ENCODE measurements around the gene NOTO.

Gene NOTO

DNA sequence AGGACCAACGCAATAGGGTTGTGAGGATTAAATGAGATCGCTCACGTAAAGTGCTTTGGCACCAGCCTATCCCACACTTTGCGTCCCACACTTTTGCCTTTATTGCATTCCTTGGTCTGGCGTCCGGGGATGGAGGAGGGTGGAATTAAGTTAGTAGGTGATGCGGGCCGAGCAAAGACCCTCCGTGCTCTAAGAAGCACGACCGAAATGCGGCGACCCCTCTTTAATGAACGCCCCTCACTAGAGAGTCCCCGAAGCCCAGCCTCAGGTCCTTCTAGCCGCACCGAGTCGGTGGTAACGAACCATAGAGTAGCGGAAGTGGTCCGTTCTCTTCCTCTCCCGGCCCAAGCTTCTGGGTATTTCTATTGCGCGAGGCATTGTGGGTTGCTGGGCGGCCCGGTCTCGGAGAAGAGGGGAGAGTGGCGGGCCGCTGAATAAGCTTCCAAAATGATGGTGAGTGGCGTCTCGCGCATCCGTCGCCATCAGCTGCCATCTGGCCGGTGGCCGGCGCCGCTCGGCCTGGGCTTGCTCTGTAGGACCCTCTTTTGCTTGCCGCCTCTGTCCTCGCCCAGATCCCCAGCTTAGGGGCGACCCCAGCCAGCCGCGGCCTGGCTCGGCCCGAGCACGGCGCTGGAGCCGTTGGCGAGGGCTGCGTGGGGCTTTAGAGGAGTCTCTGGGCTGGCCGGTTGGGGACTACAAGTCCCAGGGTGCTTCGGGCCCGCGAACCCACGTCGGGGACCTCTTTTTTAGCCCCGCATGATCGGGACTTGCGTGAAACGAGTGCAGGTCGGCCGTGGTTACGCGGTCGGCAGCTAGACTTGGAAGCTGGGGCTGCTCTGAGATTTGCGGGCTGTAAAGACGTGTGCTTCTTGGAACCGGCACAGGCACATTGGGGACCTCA is 31.8 kb downstream of the NOTO start, which contains the start of gene CCT7:
Gene CCT7 (plus strand): TSS at position 377 of the 901 bp plus-strand sequence. CDS start 71 bp downstream, at position 448.
- DNase-seq (ENCODE audit: low read depth in 2 of 2): peak; percentile 69 to 76

DNA sequence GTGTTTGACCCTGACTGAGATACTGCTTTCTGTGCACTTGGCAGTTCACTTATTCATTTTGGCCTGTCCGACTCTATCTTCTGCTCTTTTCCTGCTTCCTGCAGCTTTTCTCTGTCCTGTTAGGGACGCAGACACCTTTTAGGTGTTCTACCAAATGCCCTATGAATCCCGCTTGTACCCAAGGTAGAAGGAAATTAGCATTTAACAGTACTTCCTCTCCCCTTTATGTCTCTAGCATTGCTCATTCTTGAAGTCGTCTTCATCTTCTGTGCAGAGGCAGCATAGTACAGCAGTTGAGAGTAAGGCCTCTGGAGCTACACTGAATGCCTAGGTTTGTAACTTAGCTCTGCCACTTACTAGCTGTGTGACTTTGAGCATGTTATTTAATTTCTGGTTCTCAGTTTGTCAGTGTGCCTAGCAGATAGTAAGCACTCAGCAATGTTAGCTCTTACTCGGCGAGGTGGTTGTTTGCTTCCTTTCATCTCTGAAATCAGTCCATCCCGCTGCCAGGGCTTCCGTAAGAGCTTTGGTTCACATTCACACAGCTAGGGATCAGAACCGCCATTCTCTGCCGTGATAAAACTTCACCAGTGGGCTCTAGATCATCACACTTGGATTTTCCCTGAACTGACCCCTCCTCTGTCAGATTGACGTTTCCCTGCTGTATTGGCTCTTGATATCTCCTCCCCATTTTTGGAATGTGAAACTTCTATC is 33.1 kb downstream of the NOTO start:
- no peak for DNase-seq (ENCODE audit: low read depth in 2 of 2)

DNA sequence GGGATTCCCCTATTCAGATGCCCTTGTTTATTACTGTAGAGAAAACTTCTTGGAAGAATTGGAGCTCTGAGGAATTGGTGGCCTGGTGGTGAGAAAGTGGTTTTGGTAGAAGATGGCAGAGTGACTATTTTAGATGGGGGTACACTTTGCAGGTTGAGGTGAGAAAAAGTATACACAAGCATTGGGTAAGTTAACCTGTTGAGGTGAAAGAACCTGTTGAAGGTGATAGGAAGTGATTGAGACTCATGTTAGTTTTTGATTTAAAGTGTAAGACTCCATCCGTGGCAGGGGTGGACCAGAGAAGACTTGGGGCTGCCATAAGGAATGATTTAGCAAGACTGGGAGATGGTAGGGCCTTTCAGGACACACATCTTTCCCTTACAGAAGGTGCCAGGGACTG is 34.8 kb downstream of the NOTO start:
- DNase-seq (ENCODE audit: low read depth in 2 of 2): no peak

DNA sequence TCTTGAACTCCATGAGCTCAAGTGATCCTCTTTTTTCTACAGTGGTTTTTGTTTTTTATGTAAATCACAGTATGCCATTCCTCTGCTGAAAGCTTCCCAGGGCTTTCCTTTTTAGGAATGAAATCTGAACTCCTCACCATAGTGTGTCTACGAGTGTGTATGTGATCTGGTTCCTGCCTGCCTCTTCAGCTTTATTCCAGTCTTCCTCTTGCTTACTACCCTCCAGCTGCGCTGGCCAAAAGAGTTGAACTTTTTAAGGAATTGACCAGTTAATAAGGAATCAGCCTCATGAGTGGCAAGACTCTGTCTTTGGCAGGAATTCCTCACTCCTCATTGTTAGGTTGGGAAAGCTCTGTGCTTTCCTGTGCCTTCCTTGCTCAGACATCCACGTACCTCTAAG is 35.8 kb downstream of the NOTO start:
- DNase-seq (ENCODE audit: low read depth in 2 of 2): no peak

DNA sequence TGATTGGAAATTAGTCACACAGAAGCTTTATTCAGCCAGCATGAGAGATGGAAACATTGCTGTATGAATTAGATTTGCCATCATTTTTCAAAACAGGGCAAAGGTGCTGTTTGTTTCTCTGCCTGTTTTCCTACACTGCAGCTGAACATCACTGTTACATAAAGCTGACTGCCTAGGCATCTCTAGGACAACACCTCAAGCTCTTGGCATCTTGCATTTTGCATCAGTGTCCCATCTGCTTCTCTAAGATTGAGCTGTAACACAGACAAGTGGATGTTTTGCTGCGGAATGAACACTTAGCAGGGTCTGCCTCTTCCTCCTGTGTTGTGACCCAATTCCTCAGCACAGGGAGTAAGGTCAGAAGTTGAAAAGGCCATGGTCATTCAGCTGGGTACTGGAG is 36.6 kb downstream of the NOTO start:
- DNase-seq (ENCODE audit: low read depth in 2 of 2): no peak

DNA sequence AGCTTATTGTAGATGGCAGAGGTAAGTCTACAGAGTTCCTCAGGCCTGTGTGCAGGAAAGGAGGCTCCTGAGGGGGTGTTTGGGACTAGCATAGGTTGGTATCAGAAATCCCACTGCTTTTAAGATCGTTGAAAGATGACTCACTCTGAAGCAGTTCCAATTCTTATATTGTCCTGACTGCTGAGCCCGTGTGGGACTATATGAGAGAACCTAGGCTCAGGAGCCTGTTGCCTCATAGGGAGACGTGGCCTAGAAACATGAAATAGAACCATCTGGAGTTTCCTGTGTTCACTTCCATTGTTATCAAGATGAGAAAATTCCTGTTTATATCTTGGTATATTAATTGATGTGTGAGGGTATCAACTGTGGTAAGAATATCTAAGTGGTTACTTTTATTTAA is 37.4 kb downstream of the NOTO start:
- DNase-seq (ENCODE audit: low read depth in 2 of 2): no peak

DNA sequence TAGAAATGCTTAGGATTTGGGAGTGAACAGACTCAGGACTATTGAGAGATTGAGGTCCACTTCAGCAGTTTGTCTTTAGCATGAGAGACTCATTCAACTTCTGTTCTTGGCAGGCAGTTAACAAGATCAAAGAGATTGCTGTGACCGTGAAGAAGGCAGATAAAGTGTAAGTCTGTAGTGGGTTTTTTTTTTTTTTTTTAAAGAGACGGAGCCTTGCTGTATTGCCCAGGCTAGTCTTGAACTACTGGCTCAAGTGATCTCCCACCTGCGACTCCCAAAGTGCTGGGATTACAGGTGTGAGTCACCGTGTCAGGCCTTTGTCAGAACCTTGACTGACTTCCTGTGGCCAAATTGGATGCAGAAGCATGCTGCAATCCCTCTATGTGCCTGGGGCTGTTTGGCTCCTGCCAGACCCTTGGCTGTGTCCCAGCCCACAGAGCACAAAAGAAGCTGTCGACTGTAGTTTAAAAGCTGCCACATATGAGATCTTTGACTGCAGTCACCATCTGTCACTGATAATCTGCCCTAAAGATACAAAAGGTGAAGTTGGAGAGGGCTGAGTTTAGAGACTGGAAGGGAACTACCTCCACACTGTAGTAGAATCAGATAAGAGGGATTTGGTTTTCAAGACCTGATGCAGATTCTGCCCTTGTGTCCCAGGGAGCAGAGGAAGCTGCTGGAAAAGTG is 41.7 kb downstream of the NOTO start:
- no peak for DNase-seq (ENCODE audit: low read depth in 2 of 2)

DNA sequence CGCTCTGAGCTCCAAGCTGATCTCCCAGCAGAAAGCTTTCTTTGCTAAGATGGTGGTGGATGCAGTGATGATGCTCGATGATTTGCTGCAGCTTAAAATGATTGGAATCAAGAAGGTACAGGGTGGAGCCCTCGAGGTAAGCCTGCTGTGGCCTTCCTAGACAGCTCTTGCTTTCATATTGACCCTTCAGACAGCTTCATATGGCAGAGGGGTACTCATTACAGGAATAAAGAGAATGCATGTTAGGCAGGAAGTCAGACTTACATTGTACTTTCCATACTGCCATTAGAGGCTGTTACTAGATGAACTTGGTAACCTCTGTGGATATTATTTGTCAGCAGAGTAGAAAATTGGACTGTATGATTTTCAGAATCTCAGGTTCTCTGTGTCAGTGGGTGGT is 42.2 kb downstream of the NOTO start:
- no peak for DNase-seq (ENCODE audit: low read depth in 2 of 2)

DNA sequence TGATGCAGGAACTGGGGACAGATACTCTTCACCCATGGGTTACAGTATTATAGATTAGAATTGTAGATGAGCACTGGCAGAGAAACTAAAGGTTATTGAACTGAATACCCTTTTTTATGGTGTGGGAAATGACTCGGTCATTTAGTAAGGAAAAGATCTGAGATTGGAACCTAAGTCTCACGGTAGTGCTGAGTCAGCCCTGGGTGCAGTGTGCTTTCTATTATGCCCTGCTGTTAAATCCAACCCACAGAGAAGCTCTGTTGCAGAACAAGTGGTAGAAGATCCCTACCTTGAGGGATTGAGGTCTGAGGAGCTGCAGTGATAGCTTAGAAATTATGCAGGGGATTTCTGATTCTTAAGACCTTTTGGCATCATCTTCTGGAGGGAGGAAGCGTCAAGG is 44.5 kb downstream of the NOTO start:
- DNase-seq (ENCODE audit: low read depth in 2 of 2): no peak

DNA sequence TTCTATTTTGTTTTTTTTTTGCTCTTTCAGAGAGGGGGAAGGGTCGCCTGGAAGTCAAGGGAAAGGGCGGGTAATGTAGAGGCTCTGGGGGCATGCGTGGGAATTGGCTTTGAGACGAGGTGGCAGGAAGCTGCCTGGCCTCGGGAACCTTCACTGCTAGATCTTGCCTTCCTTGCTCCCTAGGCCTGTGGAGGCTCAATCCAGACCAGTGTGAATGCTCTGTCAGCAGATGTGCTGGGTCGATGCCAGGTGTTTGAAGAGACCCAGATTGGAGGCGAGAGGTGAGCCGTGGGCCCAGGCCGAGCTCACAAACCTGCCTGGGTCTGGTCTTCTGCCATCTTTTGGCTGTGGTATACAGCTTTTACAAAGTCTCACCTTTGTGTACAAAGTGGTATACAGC is 47.3 kb downstream of the NOTO start:
- DNase-seq (ENCODE audit: low read depth in 2 of 2): no peak

DNA sequence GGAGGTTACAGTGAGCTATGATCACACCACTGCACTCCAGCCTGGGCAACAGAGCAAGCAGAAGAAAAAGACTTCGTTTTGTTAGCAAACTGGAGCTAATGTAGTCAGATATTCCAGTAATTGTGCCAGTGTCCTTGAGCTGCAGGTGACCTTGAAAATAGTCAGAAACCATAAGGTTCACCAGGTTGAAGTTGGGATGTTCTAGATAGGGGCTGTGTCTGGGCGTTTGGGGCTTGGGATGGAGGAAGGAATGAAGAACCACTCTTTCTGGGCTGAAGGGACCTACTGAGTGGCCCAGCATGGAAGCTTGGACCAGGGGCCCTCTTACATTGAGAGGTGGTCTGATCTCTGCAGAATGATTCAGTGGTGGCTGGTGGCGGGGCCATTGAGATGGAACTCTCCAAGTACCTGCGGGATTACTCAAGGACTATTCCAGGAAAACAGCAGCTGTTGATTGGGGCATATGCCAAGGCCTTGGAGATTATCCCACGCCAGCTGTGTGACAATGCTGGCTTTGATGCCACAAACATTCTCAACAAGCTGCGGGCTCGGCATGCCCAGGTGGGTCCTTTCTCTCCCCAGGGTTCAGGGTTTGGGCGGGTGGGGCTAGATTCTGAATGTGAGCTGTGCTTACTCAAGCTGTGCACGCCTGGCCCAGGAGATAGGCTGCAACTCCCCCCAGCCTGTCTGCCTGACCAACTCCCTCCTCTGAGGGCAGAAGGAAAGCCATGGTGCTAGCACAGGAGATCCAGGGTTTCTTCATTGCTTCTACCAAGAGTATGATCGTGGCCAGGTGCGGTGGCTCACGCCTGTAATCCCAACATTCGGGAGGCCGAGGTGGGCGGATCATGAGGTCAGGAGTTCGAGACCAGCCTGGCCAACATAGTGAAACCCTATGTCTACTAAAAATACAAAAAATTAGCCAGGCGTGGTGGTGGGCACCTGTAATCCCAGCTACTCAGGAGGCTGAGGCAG is 48.8 kb downstream of the NOTO start:
- no peak for DNase-seq (ENCODE audit: low read depth in 2 of 2)

DNA sequence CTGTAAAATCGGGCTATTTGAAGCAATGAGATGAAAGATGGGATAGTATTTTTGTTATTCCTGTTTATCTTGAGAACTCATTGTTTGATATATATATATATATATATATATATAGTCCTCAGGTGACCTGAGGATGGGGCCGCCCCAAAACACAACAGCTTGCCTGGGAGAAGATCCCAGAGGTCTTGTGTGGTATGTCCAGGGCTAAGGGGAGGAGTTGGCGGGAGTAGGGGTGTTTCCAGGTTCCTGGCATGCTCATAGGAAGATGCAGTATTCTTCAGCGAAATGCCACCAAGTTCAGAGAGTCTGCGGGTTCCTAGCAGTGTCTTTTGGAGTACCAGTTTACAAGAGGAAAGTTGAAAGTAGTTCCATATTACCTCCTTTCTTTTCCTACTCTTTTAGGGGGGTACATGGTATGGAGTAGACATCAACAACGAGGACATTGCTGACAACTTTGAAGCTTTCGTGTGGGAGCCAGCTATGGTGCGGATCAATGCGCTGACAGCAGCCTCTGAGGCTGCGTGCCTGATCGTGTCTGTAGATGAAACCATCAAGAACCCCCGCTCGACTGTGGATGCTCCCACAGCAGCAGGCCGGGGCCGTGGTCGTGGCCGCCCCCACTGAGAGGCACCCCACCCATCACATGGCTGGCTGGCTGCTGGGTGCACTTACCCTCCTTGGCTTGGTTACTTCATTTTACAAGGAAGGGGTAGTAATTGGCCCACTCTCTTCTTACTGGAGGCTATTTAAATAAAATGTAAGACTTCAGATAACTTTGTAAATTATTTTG is 50.1 kb downstream of the NOTO start:
- DNase-seq (ENCODE audit: low read depth in 2 of 2): no peak

DNA sequence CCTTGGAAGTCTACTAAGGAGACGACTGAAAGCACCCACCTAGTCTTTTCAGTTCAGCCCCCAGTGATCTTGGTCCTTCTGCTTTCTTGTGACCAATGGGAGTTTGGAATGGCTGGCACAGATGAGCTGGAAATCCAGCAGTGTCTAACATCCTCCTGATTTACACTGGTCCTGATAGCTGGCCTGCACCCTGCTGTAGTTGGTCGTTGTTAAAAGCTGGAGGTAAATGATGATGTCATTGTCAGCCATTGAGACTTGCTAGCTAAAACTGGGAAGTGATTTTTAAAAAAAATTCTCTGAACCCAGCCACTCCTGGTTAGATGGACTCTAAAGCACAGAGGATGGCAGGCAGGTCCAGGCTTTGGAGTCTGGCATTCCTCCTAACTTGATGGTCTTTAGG is 51.0 kb downstream of the NOTO start:
- DNase-seq (ENCODE audit: low read depth in 2 of 2): no peak

DNA sequence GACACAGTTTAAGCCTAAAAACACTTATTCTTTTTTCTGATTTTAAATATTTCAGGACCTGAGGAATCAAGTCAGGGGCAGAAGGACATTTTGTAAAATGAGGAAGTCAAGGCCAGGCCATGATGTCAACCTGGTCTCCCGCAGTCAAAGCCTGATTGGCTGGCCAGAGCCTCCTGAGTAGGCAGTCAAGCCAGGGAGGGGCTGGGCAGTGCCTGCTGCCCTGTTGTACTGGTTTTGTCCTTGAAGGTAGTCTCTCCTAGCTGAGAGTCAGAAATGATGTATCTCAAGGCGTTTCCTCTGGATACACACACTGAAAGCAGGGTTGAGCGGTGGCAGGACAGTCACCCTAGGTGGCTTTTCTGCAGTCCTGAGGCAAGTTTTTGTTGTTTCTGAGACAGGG is 51.5 kb downstream of the NOTO start:
- DNase-seq (ENCODE audit: low read depth in 2 of 2): no peak

DNA sequence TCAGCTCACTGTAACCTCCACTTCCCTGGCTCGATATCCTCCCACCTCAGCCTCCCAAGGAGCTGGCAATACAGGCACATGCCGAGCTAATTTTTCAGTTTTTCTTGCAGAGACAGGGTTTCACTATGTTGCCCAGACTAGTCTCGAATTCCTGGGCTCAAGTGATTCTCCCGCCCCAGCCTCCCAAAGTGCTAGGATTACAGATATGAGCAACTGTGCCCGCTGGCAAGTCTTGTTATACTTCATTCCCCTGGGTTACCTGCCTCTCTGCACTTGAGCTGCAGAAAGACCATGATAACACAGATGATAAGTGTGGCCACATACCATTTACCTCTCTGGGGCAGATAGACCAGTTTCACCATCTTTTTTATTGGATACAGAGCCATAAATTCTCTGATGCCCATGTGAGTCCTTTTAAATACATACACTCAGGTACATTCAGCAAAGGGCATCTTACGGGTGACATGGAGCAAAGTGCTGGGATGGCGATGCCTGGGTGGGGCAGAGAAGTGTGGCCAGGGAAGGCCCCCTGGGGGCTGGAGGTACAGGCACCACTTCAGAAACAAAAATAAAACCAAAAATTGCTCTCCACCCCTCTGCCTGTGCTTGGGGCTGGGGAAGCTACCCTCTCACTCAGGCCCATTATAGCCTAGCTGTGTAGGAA is 52.1 kb downstream of the NOTO start:
- no peak for DNase-seq (ENCODE audit: low read depth in 2 of 2)

DNA sequence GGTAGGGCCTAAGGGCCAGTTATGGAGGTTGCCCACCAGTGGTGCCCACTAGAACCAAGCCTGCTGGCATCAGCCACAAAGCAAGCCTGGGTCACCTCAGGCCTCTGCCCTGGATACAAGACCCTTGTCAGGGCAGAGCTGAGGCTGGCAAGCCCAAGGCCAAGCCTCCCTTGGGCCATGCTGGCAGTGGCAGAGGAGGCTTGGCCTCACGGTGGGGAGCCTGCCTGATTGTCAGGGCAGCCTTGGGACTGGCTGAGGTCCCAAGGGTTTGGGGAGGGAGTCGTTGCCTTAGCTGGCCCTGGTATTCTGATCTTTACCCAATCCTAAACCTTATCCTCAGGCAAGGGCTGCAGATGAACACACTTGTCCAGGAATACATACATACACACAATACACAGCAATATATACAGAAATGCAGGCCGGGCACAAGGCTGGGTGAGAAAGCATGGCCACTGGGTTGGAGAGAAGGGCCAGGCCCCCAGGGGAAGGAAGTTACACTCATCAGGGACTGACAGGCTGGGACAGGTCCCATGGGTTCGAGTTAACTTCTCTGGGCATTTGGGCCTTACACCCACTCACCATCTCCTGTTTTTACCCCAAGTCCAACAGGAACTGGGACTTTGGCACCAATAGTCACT is 52.8 kb downstream of the NOTO start:
- no peak for DNase-seq (ENCODE audit: low read depth in 2 of 2)

DNA sequence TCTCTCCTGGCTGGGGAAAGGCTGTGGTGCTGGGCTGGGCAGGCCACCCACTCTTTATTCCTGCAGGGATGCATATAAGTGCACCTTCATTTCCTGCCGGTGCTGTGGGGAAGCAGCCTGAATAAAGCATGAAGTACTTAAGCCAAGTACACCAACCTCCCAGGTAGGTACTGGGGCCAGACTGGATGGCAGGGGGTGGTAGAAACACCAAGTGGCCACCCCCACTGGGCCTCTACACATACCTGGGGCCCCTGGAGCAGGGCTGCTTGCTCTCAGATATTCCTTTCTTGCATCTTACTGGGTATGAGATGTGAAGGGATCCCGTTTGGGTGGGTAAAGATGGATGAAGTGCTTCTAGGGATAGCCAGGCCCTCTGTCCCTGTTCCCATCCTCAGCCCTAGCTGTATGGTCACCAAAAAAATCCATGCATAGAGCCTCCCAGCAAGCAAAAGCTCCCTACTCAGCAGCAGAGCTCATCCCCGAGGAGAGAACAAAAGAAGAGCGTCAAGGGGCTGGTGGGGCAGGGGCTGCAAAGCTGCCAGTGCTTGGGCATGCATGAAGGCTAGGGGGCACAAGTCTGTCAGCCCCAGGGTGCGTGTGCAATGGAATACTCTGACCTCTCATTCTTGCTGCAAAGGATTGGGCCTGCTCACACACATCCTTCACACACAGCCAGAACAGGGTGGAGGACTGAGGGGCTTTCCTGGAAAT is 53.7 kb downstream of the NOTO start:
- no peak for DNase-seq (ENCODE audit: low read depth in 2 of 2)

DNA sequence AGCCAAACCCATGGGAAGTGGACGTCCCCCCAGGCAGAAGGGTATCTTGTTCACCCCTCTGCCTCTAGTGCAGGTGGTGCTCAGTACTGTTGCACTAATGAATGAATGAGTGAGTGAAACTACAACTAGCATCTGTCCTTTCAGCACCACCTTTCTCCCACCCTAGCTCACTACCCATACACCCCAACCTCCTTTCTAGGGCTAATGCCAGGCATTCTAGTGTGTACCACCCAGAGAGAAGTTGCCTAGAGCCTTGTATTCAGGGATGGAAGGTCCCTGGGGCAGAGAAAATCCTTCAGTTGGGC is 54.2 kb downstream of the NOTO start:
- DNase-seq (ENCODE audit: low read depth in 2 of 2): no peak

DNA sequence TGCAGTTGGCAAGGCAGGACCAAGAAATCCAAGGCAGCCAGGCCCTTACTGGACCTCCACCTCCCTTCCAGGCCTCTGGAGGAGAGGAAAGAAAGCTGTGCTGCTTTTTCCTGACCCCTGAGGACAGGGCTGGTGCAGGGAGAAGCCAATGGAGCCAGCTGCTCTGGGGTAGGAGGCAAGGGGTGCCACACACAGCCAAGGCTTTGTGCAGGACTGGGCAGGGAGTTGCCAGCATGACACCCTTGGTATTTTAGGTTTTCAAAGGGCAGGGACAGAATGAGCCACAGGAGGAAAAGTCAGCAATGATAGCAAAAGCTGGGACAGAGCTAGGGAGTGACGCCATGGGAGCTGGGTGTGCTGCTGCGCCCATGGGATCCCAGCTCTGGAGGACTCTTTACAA is 54.6 kb downstream of the NOTO start:
- no peak for DNase-seq (ENCODE audit: low read depth in 2 of 2)
